GM19438 (cell line): ENCODE results near the gene VEPH1.

Experiments
- ATAC-seq: cut with Tn5 transposase; IDR thresholded peaks from one replicate; pipeline ENCODE4 v1.9.1; 2021; ENCODE audit warnings: low read depth; ENCODE audit not compliant: unreplicated experiment

The VEPH1 gene

GRCh38 chr3:157526036-157526435 is 22.8 kb upstream of the VEPH1 start:
- no peak for ATAC-seq

DNA sequence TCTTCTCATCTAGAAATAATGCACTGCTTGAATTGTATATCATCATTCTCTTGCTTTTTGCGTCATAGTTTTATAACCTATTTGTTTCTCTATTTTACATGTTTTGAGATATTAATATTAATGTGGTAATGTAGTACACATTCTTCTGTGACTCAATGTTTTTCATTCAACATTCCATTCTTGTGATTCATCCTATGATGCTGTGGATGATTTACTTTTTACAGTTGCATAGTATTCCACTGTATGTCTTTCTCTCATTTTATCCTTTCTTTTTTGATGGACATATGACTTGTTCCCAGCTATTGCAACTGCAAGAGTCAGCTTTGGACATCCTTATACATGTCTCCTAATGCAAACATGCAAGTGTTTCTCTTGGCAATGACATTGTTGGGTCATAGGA is 20.6 kb upstream of the VEPH1 start:
- no peak for ATAC-seq

- no peak for ATAC-seq
Measured at GRCh38 chr3:157522648-157523047, 19.4 kb upstream of the VEPH1 start.

DNA sequence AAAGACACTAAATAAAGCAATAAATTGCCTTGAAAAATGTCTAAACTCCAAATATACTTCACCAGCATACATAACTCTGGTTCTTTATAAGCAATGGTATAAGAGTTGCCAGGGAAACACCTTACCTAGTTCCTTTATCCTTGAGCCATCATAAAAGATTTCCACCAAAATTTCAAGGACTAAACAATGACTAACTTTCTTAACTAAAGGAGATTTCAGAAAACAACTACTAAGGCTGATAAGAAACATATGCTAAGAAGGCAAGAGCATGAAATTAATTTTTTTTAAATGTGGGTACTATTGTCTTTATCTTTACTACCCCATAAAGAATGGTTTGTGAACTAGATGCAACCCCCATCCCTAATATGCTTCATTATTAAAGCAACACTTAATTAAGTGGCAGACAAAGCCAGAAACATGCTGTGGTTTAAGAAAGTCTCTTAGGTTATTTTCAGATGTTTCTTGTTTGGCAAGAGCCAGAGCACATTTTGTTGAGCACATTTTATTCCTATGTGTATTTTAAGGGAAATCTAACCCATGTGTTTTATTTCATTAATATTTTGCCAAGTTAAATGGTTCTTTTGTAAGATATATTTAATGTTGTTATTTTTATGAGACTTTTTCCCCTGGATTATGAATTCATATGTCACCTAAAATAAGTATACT is 17.4 kb upstream of the VEPH1 start:
- ATAC-seq: no peak

- ATAC-seq: no peak
Measured at GRCh38 chr3:157518881-157519280, 15.7 kb upstream of the VEPH1 start.

DNA sequence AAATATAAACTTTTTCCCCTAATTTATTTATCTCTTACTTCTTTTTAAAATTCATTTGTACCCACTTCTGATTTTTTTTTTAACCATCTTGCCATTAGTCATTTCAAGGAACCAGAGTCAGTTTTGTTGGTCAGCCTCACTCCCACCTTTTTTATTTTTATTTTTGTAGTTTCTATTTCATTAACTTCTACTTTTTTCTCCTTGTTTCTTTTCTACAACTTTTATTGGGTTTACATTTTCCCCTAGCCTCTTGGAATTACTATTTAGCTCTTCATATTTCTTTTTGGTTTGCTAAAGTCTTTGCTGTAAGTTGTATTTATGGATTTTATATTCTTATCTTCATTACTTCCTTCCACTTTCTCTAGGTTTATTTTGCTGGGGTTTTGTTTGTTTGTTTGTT is 13.7 kb upstream of the VEPH1 start:
- ATAC-seq: no peak

GRCh38 chr3:157515398-157515797 is 12.2 kb upstream of the VEPH1 start:
- no peak for ATAC-seq

DNA sequence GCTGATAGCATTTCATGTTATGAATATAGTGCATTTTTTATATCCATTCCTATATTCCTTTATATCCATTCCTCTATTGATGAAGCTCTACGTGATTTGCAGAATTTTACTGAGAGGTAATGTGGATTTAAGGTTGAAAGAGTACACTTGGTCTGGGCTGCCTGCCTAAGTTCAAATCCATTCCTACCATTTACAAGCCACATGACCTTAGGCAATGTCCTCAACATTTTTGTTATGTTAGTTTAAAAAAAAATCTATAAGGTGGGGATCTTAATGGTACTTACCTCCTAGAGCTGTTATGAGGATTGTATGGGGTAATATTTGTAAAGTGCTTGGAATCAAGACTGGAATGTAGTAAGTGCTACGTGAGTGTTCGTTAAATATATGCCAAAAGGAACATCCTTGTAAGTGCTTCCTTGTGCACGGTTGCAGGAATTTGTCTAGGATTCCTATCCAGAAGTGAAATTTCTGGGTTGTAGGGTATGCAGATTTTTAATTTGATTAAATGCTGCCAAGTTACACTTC is 11.2 kb upstream of the VEPH1 start:
- ATAC-seq: no peak

DNA sequence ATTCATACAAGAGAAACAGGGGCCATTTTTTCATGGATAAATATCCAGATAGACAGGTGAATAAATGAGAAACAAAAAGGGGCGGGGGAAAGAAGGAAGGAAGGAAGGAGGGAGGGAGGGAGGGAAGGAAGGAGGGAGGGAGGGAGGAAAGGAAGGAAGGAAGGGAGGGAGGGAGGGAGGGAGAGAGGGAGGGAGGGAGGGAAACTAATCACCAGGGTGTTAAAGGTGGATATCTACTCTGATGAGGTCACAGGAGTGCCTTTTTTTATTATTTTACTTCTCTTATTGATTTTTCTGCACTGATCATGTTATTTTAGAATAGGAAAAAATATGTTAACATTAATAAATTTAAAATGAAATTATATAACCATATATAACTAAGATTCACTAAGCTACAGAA is 10.4 kb upstream of the VEPH1 start:
- ATAC-seq: no peak

DNA sequence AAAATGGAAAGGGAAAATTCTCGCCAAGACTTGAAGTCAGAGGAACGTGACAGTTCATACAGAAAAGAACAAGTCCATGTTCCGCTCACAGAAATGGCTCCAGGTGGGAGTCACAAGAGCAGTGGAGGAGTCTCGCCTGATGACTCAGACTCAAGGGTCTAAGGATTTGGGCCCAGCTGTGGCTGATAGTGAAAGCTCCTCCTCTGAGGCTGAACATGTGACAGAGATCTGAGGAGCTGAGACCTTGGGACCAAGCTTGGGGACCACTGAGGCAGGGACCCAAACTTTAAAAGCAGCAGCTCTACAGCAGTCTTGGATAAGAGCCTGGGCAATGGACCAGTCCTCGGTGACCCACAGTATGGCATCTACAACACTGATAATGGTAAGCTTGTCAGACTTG is 9.3 kb upstream of the VEPH1 start:
- no peak for ATAC-seq

- ATAC-seq: no peak
Measured at GRCh38 chr3:157508461-157508860, 5.2 kb upstream of the VEPH1 start.

DNA sequence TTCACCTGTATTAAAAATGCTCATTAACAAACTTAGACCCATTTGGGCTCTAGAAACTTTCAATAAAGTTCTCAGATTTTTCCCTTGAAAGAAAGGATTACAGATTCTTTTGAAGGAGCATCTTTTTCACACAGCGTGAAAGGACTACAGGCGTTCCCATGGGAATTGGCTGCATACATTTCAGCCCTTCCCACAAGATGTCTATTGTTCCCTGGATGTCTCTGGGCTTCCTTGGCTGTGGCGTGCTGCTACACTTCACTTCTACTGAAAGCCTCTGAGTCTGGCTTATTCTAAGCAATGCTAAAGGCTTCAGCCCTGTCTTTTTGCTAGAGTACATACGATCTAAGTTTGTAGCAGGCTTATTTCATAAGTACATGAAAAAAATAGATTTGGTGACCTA is 1.4 kb downstream of the VEPH1 start:
- no peak for ATAC-seq

DNA sequence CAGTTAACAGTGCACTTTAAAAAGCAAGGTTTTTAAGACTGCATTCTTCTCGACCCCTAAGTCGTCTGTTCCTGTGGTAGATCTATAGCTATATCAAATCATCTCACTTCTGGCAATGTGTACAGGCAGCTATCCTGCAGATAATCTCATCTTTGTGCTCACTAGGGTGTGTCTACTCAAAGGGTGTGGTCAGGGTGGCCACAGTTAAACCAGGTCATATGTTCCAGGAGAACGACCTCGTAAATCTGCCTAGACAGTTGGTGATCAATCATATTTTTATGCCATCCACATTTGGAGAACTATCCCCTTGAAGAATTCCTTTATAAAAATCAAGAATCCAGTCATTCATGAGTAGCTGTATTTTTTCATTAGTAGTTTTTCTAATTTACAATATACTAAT is 3.0 kb downstream of the VEPH1 start:
- ATAC-seq: no peak

DNA sequence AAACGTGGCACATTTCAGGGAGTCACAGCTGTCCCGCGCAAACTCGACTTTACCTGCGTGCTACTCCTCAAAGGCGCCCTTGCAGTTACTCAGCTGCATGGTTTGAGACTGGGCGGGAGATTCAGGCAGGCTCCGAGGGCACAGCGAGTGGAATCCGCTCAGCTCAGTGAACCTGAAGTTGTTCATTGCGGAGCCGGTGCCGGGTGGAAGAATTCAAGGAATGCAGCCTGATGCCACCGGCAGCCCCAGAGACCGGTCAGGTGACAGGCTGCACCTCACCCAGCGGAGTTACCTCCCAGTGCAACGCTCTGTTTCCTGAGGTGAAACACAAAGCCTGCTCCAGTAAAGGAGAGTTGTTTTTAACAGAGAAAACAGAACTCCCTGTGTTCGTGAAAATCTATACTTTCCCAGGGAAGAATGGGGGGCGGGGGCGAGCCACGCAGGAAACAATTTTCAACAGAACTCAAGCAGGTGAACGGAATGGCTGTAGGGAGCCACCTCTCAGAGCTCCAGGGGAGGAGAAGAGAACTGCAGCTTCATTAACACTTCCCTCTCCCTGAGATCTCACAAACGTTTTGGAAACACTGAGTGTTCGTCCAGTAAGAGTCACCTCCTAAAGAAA is 3.8 kb downstream of the VEPH1 start:
- ATAC-seq: no peak

DNA sequence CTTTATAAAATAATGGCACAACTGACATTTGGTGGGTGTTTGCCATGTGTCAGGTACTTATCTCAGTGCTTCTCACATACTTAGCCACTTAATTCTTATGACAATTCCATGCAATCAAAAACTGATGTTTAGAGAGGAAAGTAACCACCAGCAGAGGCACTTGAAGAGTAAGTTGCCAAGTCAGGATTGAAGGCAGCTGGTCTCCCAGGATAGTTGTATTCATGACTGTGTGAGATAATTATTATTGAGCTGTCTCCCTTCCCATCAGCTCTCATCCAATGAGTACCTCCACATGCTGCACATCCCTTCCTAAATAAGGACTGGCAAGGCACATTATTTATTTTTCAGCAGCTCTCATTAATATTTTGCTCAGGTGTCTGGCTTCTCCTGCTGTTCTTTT is 4.8 kb downstream of the VEPH1 start:
- ATAC-seq: no peak

DNA sequence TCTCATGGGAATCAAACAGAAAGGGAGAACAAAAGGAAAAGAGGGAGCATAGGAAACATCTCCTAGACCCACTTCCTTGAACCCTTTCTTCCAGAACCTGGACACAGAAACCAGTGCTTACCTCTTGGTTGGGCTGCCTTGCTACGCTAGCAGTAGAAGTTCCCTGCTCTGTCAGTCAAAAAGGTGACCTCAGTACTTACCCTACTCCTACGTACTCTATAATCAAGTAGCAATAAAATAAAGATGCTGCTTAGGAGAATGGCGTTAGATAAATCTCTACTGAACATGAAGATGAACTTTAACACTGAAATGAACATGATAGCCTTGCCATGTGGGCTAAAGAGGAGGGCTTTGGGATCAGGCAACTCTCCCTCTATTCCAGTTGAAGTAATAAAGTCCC is 7.4 kb downstream of the VEPH1 start:
- no peak for ATAC-seq

DNA sequence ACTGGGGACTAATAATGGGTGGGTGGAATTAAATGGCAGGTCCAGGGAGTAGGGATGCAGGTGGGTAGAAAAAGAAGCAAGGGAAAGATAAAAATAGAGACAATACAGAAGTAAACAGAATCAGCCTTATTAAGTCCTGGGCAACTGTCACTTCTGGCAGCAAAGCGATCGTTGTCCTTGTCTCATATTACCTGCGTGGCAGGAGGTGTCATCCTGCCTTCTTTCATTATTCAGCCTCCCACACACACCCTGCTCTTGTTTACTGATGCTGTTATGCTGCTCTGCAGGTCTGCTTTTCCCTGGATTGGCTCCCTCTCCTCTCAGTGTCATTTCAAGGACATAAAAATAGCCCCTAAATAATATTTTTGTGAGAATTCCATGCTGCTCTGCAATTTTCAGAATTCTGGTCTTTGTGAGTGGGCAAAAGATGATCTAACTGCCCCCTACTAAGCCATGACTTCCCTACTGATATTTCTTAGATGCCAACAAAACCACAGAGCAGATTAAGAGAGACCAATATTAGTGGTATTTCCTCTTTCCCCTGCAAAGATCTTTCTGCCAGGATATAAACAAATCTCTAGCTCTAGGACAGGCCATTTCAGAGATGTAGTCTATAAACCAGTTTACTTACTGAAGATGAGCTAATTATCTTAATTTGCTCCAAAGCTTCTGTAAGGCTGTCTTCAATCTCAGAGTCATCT is 8.5 kb downstream of the VEPH1 start:
- no peak for ATAC-seq

DNA sequence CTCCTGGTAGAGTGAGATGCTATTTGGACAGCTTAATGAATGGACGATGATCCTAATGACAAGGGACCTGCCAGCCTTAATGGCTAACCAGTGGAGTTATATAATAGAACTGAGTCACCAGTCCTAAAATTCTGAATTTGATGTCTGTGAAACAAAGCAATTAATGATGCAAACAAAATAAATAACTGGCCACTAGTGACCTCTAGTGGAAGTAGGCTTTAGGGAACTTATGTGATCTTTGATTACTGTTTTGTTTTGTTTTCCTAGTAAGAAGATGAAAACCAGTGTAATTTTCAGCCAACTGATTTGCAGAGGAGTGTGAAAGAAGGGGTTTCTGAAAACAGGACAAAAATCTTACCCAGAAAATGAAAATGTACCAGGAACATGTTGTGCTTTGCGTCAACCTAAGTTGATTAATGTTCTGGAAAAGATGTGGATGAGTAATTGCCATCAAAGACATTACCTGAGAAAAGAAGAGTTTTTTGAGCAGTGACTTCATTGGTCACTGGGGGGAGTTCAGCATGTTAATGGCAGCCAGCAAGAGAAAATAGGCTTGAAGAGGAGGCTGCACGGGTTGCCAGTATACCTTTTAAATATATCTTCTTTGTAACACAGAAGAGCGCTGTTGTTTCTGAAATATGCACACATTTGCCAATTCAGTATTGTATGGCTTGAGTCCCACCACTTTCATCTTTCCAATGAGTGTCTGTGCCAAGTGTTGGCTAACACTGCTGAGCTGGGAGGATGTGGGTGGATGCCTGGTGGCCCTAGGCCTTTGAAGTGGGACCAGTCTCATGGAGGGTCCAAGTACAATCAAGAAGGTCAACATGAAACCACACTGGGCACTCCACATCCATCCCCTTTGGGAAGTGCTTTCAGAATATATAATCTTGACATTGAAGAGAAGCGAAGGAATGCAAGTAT is 9.3 kb downstream of the VEPH1 start:
- no peak for ATAC-seq

DNA sequence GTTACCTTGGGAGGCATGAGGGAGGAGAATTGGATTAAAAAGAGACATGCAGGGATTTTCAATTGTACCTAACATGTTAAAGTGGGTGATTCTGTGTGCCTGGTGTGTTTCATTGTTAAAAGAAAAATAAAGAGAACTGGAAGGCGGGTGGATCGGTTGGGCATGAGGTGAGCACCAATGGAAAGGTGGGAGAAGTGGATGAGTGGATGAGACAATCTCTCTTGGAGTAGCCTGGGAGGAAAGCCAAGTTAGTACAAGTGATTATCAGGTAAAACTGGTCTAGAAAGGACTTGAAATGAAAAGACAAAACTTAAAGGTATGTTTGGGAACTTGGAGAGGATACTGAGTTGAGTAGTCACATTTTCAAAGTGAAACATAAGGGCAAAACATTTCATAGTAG is 12.1 kb downstream of the VEPH1 start:
- ATAC-seq: no peak

GRCh38 chr3:157488144-157488543 is 15.1 kb downstream of the VEPH1 start:
- no peak for ATAC-seq

DNA sequence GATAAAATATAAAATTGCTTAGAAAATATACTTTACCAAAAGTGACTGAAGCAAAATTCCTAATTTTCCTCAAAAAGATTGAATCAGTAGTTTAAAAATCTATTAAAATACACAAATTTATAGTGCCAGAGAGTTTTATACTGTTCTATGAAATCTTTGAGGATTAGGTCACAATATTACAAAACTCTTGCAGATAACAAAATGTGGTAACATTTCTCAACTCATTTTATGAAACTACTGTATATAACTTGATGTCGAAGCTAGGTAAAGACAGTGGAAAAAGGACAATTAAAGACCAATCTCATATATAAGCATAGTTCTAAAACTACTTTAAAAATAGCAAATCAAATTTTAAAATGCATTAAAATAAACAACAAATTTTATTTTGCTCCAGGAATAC is 15.9 kb downstream of the VEPH1 start:
- ATAC-seq: no peak
